NCI-H1694 (cell line): ENCODE measurements around the gene CYS1.
A peak's percentile ranks its signal among the peaks of the same experiment; 100 is the strongest.
"Not testable (repeated sequence)": the region's sequence is repeated elsewhere in the genome, so short reads cannot be mapped to it uniquely, and the experiment has no call there.

Experiments used
- DNase-seq: peaks from one replicate; lab custom pipeline; 2025; lab: John Stamatoyannopoulos, UW

Gene CYS1

DNA sequence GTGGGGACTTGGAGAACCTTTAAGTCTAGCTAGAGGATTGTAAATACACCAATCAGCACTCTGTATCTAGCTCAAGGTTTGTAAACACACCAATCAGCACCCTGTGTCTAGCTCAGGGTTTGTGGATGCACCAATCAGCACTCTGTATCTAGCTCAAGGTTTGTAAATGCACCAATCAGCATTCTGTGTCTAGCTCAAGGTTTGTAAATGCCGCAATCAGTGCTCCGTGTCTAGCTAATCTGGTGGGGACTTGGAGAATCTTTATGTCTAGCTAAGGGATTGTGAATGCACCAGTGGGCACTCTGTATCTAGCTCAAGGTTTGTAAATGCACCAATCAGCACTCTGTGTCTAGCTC is 11.7 kb upstream of the CYS1 start:
- DNase-seq = not testable (repeated sequence)

DNA sequence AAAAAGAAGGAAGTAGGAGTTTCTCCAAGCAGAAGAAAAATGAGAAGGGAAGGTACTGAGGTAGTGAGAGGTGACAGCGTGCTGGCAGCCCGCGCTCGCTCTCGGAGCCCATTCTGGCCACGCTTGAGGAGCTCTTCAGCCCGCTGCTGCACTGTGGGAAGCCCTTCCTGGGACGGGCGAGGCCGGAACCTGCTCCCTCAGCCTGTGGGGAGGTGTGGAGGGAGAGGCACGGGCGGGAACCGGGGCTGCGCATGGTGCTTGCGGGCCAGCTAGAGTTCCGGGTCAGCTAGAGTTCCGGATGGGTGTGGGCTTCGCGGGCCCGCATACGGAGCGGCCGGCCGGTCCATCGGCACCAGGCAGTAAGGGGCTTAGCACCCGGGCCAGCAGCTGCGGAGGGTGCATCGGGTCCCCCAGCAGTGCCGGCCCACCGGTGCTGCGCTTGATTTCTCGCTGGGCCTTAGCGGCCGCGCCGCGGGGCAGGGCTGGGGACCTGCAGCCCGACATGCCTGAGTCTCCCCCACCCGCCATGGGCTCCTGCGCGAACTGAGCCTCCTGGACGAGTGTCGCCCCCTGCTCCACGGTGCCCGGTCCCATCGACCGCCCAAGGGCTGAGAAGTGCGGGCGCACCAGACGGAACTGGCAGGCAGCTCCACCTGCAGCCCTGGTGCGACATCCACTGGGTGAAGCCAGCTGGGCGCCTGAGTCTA is 11.1 kb upstream of the CYS1 start:
- DNase-seq = no peak

DNA sequence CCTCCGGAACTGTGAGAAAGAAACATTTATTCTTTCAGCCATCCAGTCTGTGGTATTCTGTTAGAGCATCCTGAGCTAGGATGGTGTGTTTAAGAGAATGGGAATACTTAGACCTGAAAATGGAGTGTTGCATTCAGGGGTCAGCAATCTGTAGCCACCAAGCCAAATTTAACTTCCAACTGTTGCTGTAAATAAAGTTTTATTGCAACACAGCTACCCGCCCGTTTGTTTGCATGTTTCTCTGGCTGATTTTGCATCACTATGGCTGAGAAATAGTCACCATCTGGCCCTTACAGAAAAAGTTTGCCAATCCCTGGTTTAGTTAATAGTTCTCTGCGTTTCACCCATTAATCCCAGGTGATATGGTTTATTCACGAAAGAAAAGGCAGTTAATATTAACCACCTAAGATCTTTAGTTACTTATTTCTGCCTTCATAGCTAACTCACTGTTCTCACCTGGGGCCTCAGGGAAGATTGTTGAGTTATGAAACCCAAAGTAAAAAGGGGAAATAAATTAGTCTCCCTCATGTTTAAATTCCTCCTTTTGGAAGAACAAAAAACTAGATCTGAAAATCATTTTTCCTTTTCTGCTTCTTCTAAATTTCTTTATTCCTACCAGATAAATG is 9.5 kb upstream of the CYS1 start:
- no peak for DNase-seq

DNA sequence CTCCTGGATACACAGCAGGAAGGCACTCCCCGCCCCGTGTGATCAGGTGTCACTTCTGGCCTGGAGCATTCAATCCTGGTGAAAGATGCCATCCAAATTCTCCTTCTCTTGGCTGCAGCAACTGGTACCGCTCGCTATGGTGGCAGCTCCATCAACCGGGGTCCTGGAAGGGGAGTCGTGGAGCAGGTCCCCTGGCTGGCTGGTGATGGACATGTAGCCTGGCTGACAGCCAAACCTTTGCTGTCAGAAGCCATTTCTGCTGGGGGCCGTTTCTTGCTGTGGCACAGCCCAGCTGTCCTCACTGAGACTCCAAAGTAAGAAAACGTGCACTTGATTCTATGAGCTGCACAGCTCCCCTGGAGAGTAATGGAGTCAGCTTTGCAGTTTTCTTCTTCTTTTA is 7.1 kb upstream of the CYS1 start:
- DNase-seq = no peak

DNA sequence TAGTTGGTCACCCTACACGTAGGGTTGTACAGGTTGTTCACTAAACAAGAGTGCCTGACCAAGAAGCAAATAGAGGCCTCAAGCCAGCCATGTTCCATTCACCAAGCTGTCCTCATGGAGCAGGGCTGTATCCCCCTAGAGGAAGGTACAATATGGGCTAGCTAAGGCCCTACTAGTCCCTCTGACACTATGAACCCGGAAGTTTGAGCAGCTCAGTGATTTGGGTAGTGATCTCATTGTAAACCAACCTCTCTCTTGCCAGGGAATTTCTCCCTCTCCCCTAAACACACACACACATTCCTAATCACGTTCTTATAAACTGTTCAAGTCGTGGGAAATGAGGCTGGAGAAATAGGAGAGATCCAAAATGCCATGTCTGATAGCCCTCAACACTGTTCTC is 6.7 kb upstream of the CYS1 start:
- DNase-seq = no peak

DNA sequence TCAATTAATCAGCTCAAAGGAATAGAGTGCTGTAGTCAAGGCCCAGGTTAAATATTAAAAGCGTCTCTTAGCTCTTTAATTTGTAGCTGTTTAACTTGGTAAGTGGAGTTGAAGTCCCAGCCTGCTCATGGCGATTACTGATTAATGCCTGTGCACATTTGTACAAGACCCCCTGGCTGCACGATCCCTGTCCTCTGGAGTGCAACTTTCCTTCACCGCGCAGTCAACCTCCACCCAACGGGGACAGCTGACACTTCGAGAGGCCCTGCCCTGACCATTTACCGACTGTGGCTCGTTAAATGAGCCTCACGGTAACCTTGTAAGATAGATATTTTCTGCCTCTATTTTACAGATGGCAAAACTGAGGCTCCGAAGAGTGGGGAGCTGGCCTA is 5.5 kb upstream of the CYS1 start:
- DNase-seq = no peak

DNA sequence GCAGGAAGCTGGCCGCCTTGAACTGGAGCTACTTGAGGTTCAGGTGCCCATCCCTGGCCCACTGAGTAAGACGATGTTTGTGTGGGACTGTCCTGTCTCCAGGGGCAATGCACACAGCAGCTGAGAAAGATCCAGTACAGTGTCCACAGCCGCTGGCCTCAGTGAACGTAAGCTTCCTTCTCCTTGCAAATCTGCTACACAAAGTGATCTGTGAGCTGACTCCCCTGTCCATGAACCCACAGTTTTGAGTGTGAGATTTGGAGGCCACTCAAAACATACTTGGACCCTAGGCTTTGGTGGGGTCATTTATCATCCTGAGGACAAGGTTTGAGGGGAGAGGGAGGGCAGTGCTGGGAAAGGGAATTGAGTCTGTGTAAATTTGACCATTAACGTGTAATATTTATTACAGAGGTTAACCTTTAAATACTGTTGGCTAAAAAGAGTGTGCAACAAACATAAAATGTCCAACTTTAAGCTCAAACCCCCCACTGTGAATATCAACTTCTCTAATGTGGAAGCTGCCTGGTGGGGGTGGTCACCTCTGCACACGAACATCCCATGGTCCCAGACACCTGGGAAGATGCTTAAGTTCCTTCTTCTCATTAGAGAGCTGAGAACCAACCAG is 4.9 kb upstream of the CYS1 start:
- DNase-seq = no peak

DNA sequence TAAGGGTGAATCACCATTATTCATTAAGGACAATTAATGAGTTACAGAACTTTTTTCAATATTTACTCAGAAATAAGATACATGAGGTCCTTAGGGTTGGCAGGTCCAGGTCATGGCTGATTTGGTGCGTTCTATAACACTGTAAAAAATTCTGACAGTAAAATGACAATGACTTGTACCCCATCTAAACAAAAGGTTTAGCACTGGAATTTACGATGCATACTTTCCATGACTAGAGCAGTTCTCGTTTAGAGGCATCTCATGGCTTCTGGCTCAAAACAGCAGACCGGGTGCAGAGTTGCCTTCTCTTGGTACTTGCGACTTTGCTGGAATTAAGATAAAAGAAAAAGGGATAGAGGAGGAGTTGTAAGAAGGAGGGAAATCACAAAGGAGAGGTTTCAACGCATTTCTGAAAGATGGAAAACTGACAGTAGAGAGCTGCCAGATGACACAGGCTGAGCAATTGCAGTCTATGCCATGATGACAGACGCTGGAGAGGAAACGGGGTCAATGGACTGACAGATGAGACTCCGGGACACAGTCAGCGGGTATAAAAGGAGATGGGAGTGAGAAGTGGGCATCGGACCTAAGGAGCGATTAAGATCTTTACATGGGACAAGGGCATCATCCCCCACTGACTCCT is 4.1 kb upstream of the CYS1 start:
- no peak for DNase-seq

DNA sequence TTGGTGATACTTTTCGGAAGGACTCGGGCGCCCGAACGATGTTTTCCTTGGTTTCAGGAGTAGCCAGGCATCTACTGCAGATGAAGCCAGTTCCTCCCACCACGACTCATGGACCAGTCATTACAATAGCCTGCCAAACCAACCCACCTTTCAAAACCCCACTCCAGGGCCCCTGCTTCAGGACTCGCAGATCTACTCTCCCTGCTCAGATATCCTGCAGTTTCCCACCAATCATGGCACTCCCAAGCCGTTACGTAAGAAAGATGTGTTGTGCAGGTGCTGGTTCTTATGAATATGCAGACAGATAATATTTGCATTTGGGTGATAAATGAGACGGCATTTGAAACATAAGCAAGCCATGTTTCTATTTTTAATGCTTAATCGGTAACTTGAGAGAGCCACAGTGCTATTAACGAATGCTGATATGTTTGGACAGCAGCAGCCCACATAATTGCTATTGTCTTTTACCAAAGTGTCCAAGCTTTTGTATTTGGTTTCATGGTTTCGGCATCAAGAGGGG is 3.5 kb upstream of the CYS1 start:
- DNase-seq = no peak

DNA sequence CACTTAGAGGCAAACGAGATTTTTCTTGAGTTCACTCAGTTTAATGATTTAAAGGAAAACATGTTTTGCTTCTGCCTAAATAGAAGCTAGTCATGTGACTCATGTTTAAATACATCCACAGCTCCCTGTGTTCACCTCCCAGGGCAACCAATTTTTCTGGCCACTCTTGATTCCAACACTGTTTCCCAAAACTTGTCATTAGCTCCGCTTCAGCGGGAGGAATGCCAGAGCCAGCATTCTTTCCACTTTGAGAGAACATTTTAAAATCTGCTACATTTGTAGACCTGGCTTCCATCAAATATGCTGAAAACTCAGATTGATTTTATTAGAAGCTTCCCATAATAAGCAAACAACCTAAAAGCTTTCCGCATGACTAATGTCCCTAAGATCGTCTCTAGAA is 2.8 kb upstream of the CYS1 start:
- DNase-seq = no peak

DNA sequence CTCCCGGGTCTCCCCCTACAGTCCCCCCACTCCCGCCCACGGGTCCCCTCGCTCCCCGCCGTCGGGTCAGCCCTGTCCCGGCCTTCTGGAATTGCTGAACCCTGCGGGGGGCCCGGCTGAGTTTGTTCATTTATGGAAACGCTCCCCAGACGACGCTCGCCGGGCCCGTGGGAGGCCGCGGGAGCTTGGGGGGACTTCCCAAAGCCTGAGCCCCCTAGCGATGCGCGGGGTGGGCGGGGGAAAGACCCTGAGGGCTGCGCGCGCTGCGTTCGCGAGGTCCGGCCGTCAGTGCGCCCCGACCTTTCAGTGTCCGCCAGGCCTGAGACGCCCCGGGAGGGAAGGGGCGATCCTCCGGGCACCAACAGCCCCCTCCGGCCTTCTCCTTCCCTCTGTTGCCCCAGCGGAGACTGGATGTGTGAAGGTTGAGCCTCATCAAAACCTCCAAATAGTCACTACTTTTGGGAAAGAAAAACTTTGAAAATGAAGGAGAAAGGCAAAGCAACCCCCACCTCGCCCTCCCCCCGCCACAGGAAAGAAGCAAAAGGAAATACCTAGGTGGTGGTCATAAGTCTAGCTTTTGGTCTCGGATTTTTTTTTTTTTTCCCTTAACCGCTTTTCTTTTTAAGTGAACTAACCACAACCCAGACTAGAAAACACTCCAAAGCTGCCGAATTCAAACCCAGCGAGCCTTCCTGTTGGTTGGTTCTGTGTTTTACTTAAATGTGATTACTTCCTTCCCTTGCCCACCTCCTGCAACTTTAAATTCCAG is 509 bp upstream of the CYS1 start:
- no peak for DNase-seq

DNA sequence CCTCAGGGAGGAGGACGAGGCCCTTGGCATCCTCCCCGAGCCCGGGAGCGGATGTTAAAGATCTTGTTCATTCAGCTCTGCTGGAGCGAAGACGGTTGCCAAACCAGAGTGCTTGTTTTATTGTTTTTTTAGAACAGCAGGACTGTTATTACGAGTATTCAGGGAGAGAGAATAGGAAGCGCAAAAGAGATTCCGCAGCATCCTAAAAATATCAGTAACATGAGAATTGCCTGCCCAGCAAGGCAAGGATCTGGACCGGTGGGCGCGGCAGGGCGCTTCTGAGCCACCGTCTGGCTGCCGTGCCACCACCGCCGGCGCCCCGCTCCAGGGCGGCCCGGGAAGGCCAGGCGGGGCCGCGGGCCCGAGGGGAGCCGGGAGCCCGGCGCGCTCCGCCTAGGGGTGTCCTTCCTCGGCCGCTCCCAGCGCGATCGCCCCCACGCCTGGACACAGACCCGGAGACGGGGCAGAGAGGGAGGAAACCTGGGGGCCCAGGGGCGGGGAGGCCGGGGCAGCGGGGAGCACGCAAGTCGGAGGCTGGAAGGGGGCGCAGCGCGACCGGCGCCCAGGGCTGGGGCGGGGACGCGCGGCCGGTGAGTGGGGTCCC is 843 bp downstream of the CYS1 start:
- peak; percentile 36 for DNase-seq

DNA sequence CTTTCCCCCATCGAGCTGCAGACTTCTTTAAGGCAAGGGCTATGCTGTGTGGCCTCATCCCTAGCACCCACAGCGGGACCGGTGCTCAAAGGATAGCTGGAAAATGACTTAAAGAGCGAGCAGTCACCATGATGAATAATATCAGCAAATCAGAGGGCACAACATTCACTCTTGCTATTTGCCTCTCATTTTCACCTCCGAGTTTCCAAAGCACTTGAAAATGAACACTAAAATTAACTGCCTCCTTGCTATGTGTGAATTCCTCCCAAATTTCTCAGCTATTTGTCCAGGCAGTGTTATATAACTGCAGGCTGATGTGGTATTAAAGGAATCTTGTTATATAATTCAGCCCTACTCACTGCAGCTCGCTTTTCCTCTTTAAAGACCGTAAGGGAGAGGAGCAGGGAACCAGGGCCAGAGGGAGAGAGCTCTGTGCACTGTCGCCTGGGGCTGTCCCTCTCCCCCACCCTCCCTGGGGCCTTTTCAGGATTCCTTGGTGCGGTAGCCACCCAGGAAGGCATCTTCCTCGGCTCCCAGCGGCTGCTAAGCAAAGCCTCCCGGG is 1.4 kb downstream of the CYS1 start:
- DNase-seq = no peak

DNA sequence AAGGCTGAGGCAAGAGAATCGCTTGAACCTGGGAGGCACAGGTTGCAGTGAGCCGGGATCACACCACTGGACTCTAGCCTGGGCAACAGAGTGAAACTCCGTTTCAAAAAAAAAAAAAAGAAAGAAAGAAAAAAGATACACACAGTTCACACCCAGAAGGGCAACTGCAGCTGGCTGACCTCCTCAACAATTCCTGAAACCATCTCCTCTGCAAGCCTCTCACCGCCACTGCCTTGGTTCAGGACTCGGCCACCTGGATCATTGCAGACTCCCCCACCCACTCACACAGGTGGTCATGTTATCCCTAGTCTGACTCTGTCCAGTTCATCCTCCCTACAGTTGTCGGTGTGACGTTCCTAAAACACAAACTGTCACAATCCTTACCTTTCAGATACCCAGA is 2.2 kb downstream of the CYS1 start:
- DNase-seq = no peak

DNA sequence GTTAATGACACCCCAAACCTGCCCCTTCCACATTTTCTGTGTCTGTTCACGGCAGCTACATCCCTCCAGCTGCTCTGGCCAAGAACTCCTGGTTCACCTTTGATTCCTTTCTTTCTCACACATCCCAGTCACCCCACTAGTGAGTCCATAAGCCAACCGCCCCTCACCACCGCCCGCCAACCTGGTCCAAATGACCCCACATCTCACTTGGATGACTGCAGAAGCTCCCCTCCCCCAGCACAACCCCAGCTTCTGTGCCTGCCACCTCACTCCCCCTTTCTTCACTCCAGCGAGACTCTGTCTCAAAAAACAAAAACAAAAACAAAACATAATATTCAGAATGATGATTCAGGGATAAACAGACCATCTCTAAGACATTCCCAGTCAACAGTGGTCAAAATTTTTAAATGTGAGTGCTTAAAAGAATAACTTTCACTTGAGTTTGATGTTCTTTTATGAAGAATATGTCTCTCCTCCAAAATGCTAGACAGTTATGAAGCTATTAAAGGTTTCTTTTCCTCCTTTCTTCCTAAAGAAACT is 3.2 kb downstream of the CYS1 start:
- DNase-seq = no peak

DNA sequence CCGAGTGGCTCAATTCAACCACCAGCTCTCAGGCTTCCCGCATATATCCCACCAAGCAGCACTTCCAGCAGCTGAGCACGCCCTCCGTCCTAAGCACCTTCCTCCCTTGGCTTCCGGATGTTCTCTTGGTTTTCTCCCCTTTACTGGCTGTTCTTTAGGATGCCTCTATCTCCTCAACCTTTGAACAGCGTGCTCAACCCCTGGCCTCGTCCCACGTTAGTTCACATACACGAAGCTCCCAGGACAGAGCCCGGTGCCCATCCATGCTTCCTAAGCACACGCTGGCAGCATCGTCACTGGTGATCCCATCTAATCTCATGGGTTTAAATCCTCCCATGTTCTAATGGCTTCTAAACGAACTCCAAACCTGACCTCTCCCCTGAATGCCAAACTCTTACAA is 3.7 kb downstream of the CYS1 start:
- DNase-seq = no peak

DNA sequence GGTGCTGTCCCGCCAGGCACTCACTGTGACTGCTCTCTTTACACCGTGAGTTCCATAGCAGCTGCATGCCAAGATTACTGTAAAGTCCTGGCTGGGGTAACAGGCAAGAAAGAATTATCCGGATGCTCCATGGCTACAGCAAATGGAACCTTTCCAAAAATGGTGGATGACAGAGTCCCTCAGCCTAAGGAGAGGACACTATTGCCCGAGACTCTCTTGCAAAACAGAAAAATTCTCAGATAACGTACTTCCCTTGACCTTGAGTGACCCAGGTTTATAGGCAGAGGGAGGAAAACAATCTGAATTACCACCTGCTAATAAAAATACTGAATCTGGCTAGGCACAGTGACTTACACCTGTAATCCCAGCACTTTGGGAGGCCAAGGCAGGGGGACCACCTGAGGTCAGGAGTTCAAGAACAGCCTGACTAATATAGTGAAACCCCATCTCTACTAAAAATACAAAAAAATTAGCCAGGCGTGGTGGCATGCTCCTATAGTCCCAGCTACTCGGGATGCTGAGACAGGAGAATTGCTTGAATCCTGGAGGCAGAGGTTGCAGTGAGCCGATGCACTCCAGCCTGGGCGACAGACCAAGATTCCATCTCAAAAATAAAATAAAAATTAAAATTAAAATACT is 4.5 kb downstream of the CYS1 start:
- no peak for DNase-seq

DNA sequence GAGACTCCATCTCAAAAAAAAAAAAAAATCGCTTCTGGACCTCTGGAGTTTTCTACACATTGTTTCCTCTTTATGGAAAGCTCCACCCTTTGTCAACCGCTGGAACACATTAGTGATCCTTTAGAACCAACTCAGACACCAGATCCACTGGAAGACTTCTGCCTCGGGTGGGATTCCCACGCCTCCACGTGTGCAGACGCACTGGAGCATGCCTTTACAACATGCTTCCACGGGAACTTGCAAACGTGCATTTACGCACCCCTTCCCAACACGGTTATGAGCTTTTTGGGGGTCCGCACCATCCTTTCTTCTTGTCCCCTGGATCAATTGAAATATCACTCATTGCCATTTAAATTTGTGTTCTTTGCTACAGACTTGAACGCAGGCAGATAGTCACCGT is 5.1 kb downstream of the CYS1 start:
- DNase-seq = no peak

DNA sequence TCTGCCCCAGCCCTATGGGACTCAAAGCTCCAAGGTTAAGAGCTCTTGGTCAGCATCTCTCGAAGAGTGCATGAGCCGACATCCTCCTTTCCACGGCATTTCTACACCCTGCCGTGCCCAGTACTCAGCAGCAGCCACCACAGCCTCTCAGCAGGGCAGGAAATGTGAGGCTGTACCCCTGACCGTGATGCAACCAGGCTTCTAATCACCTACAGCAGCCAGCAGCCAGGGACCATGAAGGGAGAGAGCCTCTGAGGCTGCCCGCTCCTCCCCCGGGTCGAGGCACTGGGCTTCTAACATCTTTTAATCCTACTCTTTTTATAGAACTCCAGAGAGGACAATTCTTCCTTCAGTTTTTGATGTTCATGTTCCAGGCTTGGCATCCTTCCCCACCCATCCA is 6.5 kb downstream of the CYS1 start:
- DNase-seq = no peak

DNA sequence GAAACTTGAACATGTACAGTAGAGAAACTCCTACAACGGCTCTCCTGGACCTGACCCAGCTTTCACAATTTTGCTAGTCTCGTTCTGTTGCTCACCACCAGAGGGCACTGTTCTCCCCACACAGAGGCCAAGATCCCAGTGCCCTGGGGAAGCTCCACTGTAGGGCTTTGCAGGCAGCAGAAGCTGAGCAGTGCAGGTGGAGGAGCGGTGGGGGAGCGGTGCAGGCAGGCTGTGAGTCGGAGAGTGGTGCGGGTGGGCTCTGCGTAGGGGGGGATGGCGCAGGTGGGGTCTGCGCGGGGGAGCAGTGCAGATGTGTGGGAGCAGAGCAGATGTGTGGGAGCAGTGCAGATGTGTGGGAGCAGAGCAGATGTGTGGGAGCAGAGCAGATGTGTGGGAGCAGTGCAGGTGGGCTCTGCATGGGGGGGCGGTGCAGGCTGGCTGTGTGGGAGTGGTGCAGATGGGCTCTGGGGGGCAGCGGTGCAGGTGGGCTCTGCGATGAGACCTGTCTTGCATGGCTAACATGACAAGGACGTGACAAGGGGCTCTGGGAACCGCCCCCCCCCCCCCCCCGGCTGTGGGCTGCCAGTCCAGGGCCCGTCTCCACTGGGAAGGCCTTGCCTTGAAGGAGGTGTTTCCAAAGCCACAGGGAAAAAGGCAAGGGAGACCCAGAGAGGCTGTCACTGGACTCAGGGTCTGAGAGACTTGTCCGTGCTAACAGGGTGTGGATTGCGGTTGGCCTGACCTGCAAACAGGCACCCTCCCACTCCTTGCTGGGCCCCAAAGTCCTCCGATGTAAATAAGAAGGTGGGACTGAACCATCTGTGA is 7.3 kb downstream of the CYS1 start:
- peak; percentile 92 for DNase-seq
